Activated naive CD8-positive, alpha-beta T cell treated with anti-CD3 and anti-CD28 coated beads, Interleukin-2, amount 50 U/mL, for 16 hours (primary cell): Measurements from ENCODE around the gene EVX1.

Experiments used
- DNase-seq: peaks from one replicate; pipeline ENCODE4 v3.0.0-alpha.2; 2020; ENCODE audit warnings: low read depth, low spot score

Gene EVX1

GRCh38 chr7:27205325-27206280 lies 37.0 kb upstream of the EVX1 start:
- no peak for DNase-seq

GRCh38 chr7:27207348-27207985 lies 35.1 kb upstream of the EVX1 start:
- DNase-seq, result no peak

GRCh38 chr7:27208998-27209397 lies 33.6 kb upstream of the EVX1 start:
- DNase-seq, result no peak

DNA sequence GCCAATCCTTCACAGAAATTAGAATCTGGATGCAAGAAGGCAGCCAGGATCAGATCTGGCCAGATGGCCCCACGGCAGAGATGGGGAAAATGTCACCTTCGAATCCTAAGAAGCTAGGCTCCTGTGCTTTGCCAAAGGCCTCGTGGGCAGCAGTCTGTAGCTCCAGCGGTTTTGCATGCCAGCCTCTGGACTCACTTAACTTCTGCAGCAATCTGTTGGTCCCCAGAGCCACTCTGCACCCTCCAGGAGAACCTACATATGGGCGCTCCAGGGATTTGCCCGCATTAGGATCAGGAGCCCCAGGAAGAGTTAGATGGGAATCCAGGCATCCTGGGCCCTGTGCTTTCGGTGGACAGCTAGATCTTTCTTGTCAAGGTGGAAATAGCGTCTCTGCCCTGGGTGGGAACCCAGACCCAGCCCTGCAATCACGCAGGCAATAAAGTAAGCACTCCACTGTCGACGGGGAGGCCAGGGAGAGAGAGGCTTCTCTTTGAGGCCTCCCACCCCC lies 32.6 kb upstream of the EVX1 start:
- no peak for DNase-seq

DNA sequence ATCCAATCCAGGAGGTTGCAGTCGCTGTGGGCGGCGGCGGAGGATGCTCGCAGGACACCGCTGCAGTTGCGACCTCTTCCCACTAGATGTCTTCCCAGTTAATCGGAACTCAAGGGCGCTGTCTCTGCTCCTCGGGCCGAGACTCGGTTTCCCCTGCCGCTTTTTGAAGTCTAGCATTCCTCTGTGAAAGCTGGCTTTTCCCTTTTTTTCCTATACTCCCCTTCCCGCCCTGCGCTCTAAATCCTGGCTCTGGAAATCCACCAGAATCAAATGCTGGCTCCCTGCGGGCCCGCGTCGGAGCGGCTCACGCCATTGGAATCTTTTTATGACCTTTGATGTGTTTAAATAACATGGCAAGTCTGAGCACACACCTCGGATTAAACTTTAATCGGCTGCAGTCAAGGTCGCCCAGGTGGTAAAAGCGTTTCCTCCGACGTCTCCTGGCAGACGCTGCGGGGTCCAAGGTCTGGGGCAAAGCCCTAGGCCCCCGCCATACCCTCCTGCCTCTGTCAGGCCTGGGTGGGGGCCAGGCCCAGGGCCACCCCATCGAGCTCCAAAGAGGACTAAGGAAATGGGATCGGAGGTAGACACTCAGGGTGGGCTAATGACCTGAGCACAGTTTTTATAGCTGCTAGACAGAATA lies 32.0 kb upstream of the EVX1 start:
- DNase-seq, result no peak

GRCh38 chr7:27211084-27211446 lies 31.5 kb upstream of the EVX1 start:
- no peak for DNase-seq

DNA sequence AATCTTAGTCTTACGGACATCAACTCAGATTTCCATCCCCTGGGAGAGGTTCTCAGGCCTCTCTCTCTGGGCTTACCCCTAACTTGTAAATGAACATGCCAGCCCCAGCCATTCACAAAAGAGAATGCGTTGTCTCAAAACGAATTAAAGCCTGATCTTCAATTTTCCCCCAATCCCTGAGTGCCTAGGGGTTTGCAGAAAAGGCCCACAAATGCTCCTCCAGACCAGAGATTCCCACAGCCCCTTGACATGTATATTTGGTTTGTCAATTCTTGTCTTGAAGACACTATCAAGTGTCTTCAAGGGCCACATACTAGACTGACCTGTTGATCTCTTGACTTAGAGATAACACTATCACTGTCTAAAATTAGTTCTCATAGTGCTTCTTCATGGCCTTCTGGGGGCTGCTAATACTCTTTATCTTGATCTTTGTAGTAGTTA lies 30.8 kb upstream of the EVX1 start:
- no peak for DNase-seq

DNA sequence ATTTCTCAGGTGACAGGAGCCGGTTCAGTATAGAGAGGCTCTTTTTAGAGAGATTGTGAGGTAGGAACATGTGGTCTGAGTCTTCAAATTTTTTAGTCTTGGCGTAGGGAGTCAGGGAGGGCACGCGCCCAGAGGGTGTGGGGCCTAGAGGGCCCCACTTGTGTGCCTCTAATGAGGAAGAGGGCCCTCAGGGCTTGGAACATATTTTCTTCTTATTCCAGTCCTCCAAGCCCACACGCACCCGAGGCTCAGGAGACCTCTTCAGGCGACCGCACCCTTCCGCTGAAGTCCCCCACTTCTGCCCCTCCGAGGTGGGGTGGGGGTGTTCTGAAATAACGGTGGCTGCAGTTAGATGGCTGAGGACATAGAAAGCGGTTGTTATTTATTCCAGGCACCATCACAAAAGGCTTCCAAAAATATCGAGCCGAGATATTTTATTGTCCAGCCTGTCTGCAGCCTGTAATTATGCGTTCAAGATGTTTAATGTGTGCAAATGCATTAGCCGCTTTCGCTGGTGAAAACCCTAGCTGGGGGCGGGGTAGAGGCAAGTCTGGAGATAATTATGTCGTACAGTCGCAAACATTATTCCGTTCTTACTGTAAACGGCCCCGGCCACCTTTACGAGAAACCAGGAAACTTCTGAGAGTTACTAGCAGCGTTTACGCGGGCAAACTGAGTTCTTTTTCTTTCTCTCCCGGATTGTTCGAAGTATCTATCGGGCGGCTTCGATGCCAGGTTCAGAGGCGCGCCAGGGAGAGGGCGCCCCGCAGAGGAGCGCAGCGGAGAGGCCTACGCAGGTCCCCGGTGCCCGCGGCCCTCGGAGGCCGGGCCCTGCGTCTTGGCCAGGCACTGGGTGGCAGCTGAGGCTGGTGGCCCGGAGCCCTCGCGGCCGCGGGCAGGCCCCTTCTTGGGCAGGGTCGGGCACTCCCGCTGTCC lies 29.8 kb upstream of the EVX1 start:
- no peak for DNase-seq

DNA sequence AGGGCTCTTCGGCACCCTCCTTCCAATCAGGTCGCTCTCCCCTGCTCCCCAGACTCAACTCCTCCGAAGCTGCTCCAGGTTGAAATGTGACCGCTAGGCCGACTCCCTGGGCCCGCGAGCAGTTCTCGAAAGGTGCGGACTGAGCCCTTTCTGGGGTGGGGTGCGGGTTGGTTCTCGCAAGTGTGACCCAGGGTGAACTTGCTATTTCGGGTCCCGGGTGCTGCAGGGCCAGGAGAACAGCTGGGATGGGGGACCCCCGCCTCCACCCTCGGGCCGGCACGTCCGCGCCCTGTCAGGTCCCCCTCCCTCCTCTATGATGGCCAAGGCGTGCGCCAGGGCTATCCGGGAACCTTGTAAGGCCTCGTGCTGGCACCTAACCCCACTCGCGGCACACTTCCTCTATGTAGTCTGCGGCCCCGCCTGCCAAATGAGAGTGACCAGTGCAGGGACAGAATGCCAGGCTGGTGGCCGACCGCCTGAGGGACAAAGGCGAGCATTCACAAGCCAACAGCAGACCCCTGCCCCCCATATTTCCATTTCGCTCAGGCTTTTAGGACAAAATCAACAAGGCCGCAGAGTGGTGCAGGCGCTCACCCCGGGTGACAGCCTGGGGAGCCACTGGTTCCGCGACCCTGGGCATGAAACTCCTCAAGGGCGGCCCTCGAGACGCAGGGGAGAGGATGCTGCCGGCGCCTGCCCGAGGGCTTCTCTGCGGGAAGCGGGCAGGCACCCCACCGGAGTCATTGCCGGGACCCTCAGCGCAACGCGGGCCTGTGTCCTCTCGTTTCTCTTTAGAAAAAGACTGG lies 29.0 kb upstream of the EVX1 start:
- DNase-seq, result no peak

DNA sequence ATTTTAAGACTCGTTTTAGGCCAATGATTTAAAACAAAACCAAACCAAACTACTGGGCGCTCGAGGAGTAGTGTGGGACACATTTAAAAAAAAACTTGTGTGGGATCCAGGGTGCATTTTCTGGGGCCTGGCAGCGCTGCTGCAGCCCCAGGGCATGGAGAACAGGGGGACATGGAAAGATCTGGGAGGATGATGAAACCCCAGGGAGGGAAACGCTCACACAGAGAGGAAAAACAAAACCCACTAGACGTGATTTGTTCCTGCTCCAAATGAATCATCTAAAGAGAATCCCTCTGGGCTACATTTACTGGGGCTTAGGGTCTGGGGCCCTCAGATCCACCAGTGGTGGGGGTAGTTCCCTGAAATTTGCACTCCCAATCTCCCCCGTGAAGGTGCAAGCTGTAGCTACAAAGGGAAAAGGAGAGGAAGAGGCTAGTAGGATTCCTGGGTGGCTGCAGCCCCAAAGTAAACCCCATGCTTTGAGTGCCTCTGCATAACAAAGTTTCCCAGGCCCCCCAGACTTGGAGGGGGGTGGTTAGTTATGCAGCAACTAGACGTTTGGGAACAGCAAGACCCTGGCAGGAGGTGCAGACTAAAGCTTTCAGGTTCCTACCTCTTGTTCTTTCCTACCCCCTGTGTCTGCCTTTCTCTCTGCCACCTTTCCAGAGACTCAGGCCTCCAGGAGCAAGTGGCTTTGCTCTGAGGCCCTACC lies 28.2 kb upstream of the EVX1 start:
- DNase-seq, result no peak

DNA sequence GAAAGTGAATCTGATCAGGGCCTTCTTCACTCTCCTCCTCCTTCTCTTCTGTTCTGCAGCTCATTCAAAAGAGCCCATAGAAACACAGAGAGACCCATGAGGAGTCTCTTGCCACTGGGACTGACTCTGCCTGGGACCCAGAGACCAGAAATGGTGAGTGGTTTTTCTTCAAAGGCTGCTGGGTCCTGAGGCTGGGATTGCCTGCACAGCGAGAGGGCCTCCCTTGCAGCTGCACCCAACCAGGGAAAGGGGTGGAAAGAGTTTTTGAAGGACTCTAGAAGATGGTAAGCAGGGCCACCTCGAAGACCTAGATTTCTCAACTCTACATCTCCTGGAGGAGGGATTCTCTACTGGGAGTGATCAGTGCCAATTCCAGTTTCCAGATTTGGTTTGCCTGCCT lies 27.2 kb upstream of the EVX1 start:
- DNase-seq, result no peak

GRCh38 chr7:27217951-27218350 lies 24.7 kb upstream of the EVX1 start:
- no peak for DNase-seq

- no peak for DNase-seq
Measured at GRCh38 chr7:27219821-27220220, 22.8 kb upstream of the EVX1 start.

- DNase-seq, result no peak
Measured at GRCh38 chr7:27220440-27220955, 22.1 kb upstream of the EVX1 start.

DNA sequence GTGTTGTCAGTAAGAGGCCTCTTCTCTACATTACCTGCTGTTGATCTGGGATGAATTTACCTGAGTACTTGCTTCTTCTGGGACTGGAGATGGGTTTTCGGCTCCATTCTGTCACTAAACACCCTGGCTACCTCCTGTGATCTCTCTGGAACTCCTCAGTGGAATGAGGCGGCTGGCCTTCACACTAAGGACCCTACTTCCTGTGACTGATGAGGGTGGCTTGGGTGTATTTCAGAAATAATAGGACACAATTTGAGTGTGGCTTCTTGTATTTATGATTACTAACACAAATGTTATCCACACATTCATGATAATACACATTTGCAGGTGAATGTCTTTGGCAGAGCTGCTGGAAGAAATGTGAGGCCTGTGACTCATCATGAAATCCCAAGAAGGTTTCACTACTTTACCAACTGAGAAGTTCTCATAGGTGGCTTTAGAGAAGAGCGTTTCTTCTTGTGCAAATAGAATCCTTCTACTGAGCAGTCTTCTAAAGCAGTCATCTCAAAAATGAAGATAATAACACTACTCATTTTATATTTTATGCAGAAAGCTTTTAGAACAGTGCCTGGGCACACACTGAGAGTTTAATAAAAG lies 21.3 kb upstream of the EVX1 start:
- no peak for DNase-seq

GRCh38 chr7:27223941-27224575 lies 18.5 kb upstream of the EVX1 start:
- DNase-seq, result no peak

- no peak for DNase-seq
Measured at GRCh38 chr7:27224983-27225934, 17.3 kb upstream of the EVX1 start.
